Midbrain (tissue), 1 donor: ENCODE results near the gene NATD1.

Experiments
- DNase-seq: peaks from one replicate; lab custom pipeline; 2025; lab: John Stamatoyannopoulos, UW

NATD1 gene

GRCh38 chr17:21252796-21253645 lies at the start of gene NATD1:
TSS of gene NATD1 (minus strand) at chr17:21253410. CDS start at chr17:21253264, 146 bp downstream.
- DNase-seq: peak; percentile 87

GRCh38 chr17:21301593-21302550 lies 48.7 kb upstream of the NATD1 start:
- no peak for DNase-seq

GRCh38 chr17:21300601-21301571 lies 47.7 kb upstream of the NATD1 start:
- no peak for DNase-seq

- no peak for DNase-seq
These were observed 46.9 kb upstream of the NATD1 start for GRCh38 chr17:21299981-21300600.

- no peak for DNase-seq
These were observed 45.8 kb upstream of the NATD1 start for GRCh38 chr17:21298983-21299519.

GRCh38 chr17:21298056-21298982 lies 45.1 kb upstream of the NATD1 start:
- no peak for DNase-seq

GRCh38 chr17:21297597-21297996 lies 44.4 kb upstream of the NATD1 start:
- DNase-seq: no peak

- DNase-seq: no peak
These were observed 43.9 kb upstream of the NATD1 start for GRCh38 chr17:21297026-21297520.

GRCh38 chr17:21296097-21297025 lies 43.2 kb upstream of the NATD1 start:
- DNase-seq: no peak

GRCh38 chr17:21295036-21295952 lies 42.1 kb upstream of the NATD1 start:
- DNase-seq: no peak

- no peak for DNase-seq
These were observed 41.3 kb upstream of the NATD1 start for GRCh38 chr17:21294321-21295035.

GRCh38 chr17:21293831-21294210 lies 40.6 kb upstream of the NATD1 start:
- DNase-seq: no peak

- DNase-seq: no peak
These were observed 39.9 kb upstream of the NATD1 start for GRCh38 chr17:21292867-21293830.

- no peak for DNase-seq
These were observed 38.7 kb upstream of the NATD1 start for GRCh38 chr17:21291862-21292261.

- no peak for DNase-seq
These were observed 38.1 kb upstream of the NATD1 start for GRCh38 chr17:21291357-21291756.
